Peyer's patch (tissue), 4 donors: ENCODE data around the gene PLPP3. TPM values are rescaled to one million over a fixed set of nuclear protein-coding genes. Genes with fewer than 3 reads are reported as not detected.

ENCODE experiments used
- DNase-seq, 3 donors: peaks; one replicate each; pipeline ENCODE4 v3.0.0-alpha.2; 2017 to 2019
- H3K27ac ChIP-seq, 4 donors: fragments of 200-600 bp; sonication (generic); one replicate each; pipeline ENCODE4 v1.5.1; 2016 to 2019
- H3K27me3 ChIP-seq, 2 donors: fragments of 200-600 bp; sonication (generic); one replicate each; pipeline ENCODE4 v1.5.1; 2019
- H3K36me3 ChIP-seq, 3 donors: fragments of 200-600 bp; sonication (generic); one replicate each; pipeline ENCODE4 v1.5.1; 2016 to 2019
- H3K4me1 ChIP-seq, 4 donors: fragments of 200-600 bp; sonication (generic); one replicate each; pipeline ENCODE4 v1.5.1; 2016 to 2019
- H3K4me3 ChIP-seq, 4 donors: fragments of 200-600 bp; sonication (generic); 1 replicate in 3 of 4; 2 replicates in 1 of 4; pipeline ENCODE4 v1.5.1; 2016 to 2019; ENCODE audit warnings: mild to moderate bottlenecking in 1 of 4
- H3K9me3 ChIP-seq, 4 donors: fragments of 200-600 bp; sonication (generic); one replicate each; pipeline ENCODE4 v1.5.1; 2016 to 2019; ENCODE audit warnings: mild to moderate bottlenecking in 1 of 4
- CTCF ChIP-seq, 6 experiments: fragments of 450-650 bp in 4 of 6; fragments of 200-600 bp in 2 of 6; sonication (generic) in 1 of 6; IDR thresholded peaks; one replicate each; pipeline ENCODE4 v1.5.1; 2017 to 2019; ENCODE audit warnings: antibody characterized with exemption in 6 of 6, mild to moderate bottlenecking in 3 of 6, moderate library complexity in 1 of 6
- POLR2A ChIP-seq, 2 donors: fragments of 450-650 bp; IDR thresholded peaks; one replicate each; pipeline ENCODE4 v1.5.1; 2017; ENCODE audit warnings: antibody characterized with exemption in 2 of 2, mild to moderate bottlenecking in 2 of 2, moderate library complexity in 2 of 2
- total RNA-seq, 4 donors: library from RNA; depleted of rRNA; stranded (reverse); fragments of >200 nt; gene quantifications; one replicate each; pipeline ENCODE4 v1.1.0, GENCODE V29; 2016

The PLPP3 gene
- total RNA-seq, 4 donors from 2014 or later, result 27.0 to 63.7 (median 37.6) TPM

GRCh38 chr1:56520016-56520601, 59.3 kb downstream of the PLPP3 start:
- DNase-seq, result no peak
- Histone ChIP-seq H3K9me3 (no peaks in the 10 kb centered on the region), H3K4me1 (peaks cover 3 to 21% (median 5%) of the 10 kb centered on the region in 4 donors), H3K4me3 (no peak overlapping the region), H3K27ac (no peak overlapping the region), H3K27me3 (no peaks in the 10 kb centered on the region), H3K36me3 (peaks cover 0 to 41% (median 0%) of the 10 kb centered on the region in 3 donors)
- TF ChIP-seq CTCF (IDR thresholded peaks at IDR 0.05), result no peak
- no peak for TF ChIP-seq POLR2A (IDR thresholded peaks at IDR 0.05)

GRCh38 chr1:56517404-56518130, 61.8 kb downstream of the PLPP3 start:
- DNase-seq, result no peak
- no peak for TF ChIP-seq CTCF (IDR thresholded peaks at IDR 0.05)
- no peak for TF ChIP-seq POLR2A (IDR thresholded peaks at IDR 0.05)
- peaks cover 0 to 21% (median 4%) of the 10 kb centered on the region in 4 donors for H3K4me1 ChIP-seq
- no peak overlapping the region for H3K4me3 ChIP-seq
- H3K9me3 ChIP-seq, result no peaks in the 10 kb centered on the region
- no peaks in the 10 kb centered on the region for H3K27me3 ChIP-seq
- H3K36me3 ChIP-seq, result peaks cover 0 to 23% (median 0%) of the 10 kb centered on the region in 3 donors
- H3K27ac ChIP-seq, result peak overlapping the region in 3 of 4 donors; percentile 30 to 80 (median 72)

GRCh38 chr1:56516539-56517252, 62.7 kb downstream of the PLPP3 start:
- peak in 2 of 3 donors; percentile 27 to 60 for DNase-seq
- H3K4me3 ChIP-seq, result peak overlapping the region in 1 of 4 donors; percentile 18
- no peaks in the 10 kb centered on the region for H3K9me3 ChIP-seq
- peak overlapping the region; percentile 30 to 80 (median 62) for H3K27ac ChIP-seq
- H3K4me1 ChIP-seq, result peaks cover 0 to 21% (median 4%) of the 10 kb centered on the region in 4 donors
- no peak for TF ChIP-seq CTCF (IDR thresholded peaks at IDR 0.05)
- peak in 1 of 2 donors; percentile 22 for TF ChIP-seq POLR2A (IDR thresholded peaks at IDR 0.05)
- H3K36me3 ChIP-seq, result peaks cover 0 to 22% (median 0%) of the 10 kb centered on the region in 3 donors
- no peaks in the 10 kb centered on the region for H3K27me3 ChIP-seq

GRCh38 chr1:56515898-56516538, 63.3 kb downstream of the PLPP3 start:
- peaks cover 0 to 27% (median 0%) of the 10 kb centered on the region in 3 donors for H3K36me3 ChIP-seq

More at GRCh38 chr1:56515898-56516538, 63.3 kb downstream of the PLPP3 start:
- TF ChIP-seq POLR2A (IDR thresholded peaks at IDR 0.05) (no peak), CTCF (IDR thresholded peaks at IDR 0.05) (no peak)
- no peaks in the 10 kb centered on the region for H3K9me3 ChIP-seq
- H3K4me3 ChIP-seq, result no peak overlapping the region
- H3K27me3 ChIP-seq, result no peaks in the 10 kb centered on the region
- DNase-seq, result no peak
- H3K4me1 ChIP-seq, result peaks cover 0 to 21% (median 4%) of the 10 kb centered on the region in 4 donors
- H3K27ac ChIP-seq, result peak overlapping the region; percentile 6 to 80 (median 62)
